Suprapubic skin (tissue), 4 donors: Measurements from ENCODE around the gene SLC6A18.

Experiments used
- CTCF ChIP-seq, 2 donors: fragments of 200-600 bp in 1 of 2; fragments of 450-650 bp in 1 of 2; sonication (generic) in 1 of 2; IDR thresholded peaks; one replicate each; pipeline ENCODE4 v1.5.1; 2016 to 2019; ENCODE audit warnings: antibody characterized with exemption in 2 of 2, mild to moderate bottlenecking in 1 of 2, moderate library complexity in 1 of 2
- POLR2A ChIP-seq, 2 donors: fragments of 450-650 bp; IDR thresholded peaks; one replicate each; pipeline ENCODE4 v1.6.1; 2017; ENCODE audit warnings: antibody characterized with exemption in 2 of 2, mild to moderate bottlenecking in 2 of 2, moderate library complexity in 2 of 2
- POLR2AphosphoS5 ChIP-seq, 3 donors: sonication (generic); formaldehyde crosslinking; IDR thresholded peaks; one replicate each; pipeline ENCODE4 v1.6.1; 2017; ENCODE audit warnings: antibody characterized with exemption in 3 of 3

GRCh38 chr5:1208221-1208742 lies 16.9 kb upstream of the SLC6A18 start:
- TF ChIP-seq POLR2A (IDR thresholded peaks at IDR 0.05) = no peak
- no peak for TF ChIP-seq CTCF (IDR thresholded peaks at IDR 0.05)
- TF ChIP-seq POLR2AphosphoS5 (IDR thresholded peaks at IDR 0.05) = no peak
